GM12892 (cell line): ENCODE results near the gene DGCR8.

Source experiments
- DNase-seq: peaks from one replicate; pipeline ENCODE4 v3.0.0; 2011; ENCODE audit not compliant: insufficient read length
- FAIRE-seq: peaks from 2 replicates; lab custom pipeline; 2011; peaks lifted over from hg19 to GRCh38; lab: Jason Lieb, UNC
- POLR2A ChIP-seq: IDR thresholded peaks from 2 replicates; pipeline ENCODE4 v1.6.1; 2011; ENCODE audit warnings: low read depth, low read length, control low read depth
- POLR2AphosphoS5 ChIP-seq: IDR thresholded peaks from 2 replicates; pipeline ENCODE4 v1.6.1; 2011; ENCODE audit warnings: low read depth, low read length, control low read depth
- TAF1 ChIP-seq: IDR thresholded peaks from 2 replicates; pipeline ENCODE4 v1.6.1; 2011; ENCODE audit warnings: low read depth, mild to moderate bottlenecking, control low read depth, low read length, borderline replicate concordance

The DGCR8 gene

GRCh38 chr22:20111689-20112622 lies 31.9 kb downstream of the DGCR8 start:
- no peak for DNase-seq
- TF ChIP-seq TAF1 (no peak), POLR2AphosphoS5 (peak; percentile 23; the same call in 1 of the 2 replicates), POLR2A (peak; percentile 55)
- FAIRE-seq, result no peak

GRCh38 chr22:20112623-20113511 lies 32.8 kb downstream of the DGCR8 start:
- DNase-seq (no peak), FAIRE-seq (no peak)
- TF ChIP-seq TAF1, result no peak
- no peak for TF ChIP-seq POLR2A
- no peak for TF ChIP-seq POLR2AphosphoS5

- DNase-seq (no peak), FAIRE-seq (no peak)
- TF ChIP-seq TAF1, result no peak
- no peak; the same call in 1 of the 2 replicates for TF ChIP-seq POLR2A
- TF ChIP-seq POLR2AphosphoS5, result no peak
These were observed 33.7 kb downstream of the DGCR8 start for GRCh38 chr22:20113551-20114310.

- DNase-seq (no peak), FAIRE-seq (no peak)
- TF ChIP-seq TAF1, result no peak
- TF ChIP-seq POLR2AphosphoS5, result no peak
- no peak for TF ChIP-seq POLR2A
These were observed 34.8 kb downstream of the DGCR8 start for GRCh38 chr22:20114506-20115475.

- FAIRE-seq (no peak), DNase-seq (no peak)
- TF ChIP-seq POLR2A (no peak), POLR2AphosphoS5 (no peak)
These were observed 35.8 kb downstream of the DGCR8 start, which contains the start of gene RANBP1 for GRCh38 chr22:20115691-20116375. Gene RANBP1 (plus strand): TSS chr22:20116104. CDS start chr22:20116185, 81 bp downstream.

DNA sequence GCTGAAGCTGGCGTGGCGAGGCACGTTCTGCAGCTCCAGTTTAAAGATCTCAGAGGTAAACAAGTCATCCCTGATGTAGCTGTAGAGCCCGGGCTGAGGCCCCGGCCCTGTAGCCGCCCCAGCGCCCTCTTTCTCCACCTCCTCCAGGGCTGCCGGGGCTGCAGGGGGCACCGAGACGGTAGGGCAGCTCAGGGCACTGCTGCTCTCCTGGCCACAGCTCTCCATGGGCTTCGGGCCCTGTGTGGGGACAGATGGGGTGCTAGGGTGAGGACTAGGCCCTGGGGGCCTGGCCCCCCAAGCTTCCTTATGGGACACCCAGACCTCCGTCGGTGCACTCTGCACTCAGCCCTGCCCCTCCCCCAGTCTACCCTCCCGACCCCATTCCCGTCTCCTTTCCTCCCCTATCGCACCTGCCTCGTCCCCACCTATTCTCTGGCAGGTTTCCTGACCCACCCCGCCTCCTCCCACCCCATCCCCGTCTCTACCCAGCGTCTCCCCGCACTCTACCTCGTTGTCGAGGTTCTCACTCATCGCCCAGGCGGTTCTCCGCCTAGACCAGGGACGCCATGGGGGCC lies 36.4 kb downstream of the DGCR8 start:
- no peak for TF ChIP-seq POLR2A
- no peak for TF ChIP-seq POLR2AphosphoS5
- no peak for FAIRE-seq
- no peak for DNase-seq

GRCh38 chr22:20116951-20117632 lies 37.1 kb downstream of the DGCR8 start, which contains the start of gene TRMT2A:
Gene TRMT2A (minus strand): TSS chr22:20117226. CDS start chr22:20116906, 320 bp downstream.
- DNase-seq (peak; percentile 99), FAIRE-seq (peak; percentile 98)
- TF ChIP-seq POLR2A (peak; percentile 49; the same call in 1 of the 2 replicates), TAF1 (peak; percentile 10), POLR2AphosphoS5 (no peak)

GRCh38 chr22:20117633-20118299 lies 37.7 kb downstream of the DGCR8 start:
- FAIRE-seq (peak; percentile 87), DNase-seq (peak; percentile 56)
- TF ChIP-seq POLR2AphosphoS5 (no peak; the same call in 1 of the 2 replicates), POLR2A (peak; percentile 70; the same call in 1 of the 2 replicates), TAF1 (peak; percentile 51; the same call in 1 of the 2 replicates)
